Upper lobe of left lung (tissue), 4 donors: Measurements from ENCODE around the gene MICOS13.

Experiments
- POLR2A ChIP-seq, 4 donors: fragments of 450-650 bp; IDR thresholded peaks; one replicate each; pipeline ENCODE4 v1.5.1; 2016 to 2017; ENCODE audit warnings: antibody characterized with exemption in 4 of 4, mild to moderate bottlenecking in 2 of 4
- POLR2AphosphoS5 ChIP-seq, 2 donors: sonication (generic); formaldehyde crosslinking; IDR thresholded peaks; one replicate each; pipeline ENCODE4 v1.5.1; 2017; ENCODE audit warnings: antibody characterized with exemption in 2 of 2
- TF ChIP-seq, protein P1 (sequence below), 6 experiments: fragments of 450-650 bp in 4 of 6; fragments of 200-600 bp in 2 of 6; sonication (generic) in 2 of 6; IDR thresholded peaks; one replicate each; pipeline ENCODE4 v1.5.1; 2016 to 2019; ENCODE audit warnings: antibody characterized with exemption in 6 of 6

DNA sequence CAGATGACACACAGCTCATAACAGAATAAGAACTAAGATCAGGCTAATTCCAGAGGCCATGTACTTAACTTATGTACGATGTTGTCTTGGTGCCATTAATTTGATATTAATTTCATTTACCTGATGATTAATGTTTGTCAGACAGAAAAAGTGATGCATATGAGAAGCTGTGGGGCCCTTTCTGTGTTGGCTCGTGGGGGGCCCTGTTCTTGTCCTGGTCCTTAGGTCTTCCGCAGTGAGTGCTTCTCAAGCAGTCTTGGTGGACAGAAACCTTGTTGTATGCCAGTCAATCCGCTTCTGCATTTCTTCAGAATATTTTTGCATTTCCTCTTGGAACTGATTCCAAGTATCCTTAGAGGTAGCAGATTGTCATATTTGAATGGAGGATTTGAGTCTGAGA is 37.3 kb downstream of the MICOS13 start:
- TF ChIP-seq, protein P1, sequence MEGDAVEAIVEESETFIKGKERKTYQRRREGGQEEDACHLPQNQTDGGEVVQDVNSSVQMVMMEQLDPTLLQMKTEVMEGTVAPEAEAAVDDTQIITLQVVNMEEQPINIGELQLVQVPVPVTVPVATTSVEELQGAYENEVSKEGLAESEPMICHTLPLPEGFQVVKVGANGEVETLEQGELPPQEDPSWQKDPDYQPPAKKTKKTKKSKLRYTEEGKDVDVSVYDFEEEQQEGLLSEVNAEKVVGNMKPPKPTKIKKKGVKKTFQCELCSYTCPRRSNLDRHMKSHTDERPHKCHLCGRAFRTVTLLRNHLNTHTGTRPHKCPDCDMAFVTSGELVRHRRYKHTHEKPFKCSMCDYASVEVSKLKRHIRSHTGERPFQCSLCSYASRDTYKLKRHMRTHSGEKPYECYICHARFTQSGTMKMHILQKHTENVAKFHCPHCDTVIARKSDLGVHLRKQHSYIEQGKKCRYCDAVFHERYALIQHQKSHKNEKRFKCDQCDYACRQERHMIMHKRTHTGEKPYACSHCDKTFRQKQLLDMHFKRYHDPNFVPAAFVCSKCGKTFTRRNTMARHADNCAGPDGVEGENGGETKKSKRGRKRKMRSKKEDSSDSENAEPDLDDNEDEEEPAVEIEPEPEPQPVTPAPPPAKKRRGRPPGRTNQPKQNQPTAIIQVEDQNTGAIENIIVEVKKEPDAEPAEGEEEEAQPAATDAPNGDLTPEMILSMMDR (IDR thresholded peaks at IDR 0.05) = no peak
- TF ChIP-seq POLR2A (IDR thresholded peaks at IDR 0.05) (no peak), POLR2AphosphoS5 (IDR thresholded peaks at IDR 0.05) (no peak)
